ENCODE results near the gene KPNA2.
"Not testable (repeated sequence)": the region's sequence is repeated elsewhere in the genome, so short reads cannot be mapped to it uniquely, and the experiment has no call there.

KPNA2 gene

DNA sequence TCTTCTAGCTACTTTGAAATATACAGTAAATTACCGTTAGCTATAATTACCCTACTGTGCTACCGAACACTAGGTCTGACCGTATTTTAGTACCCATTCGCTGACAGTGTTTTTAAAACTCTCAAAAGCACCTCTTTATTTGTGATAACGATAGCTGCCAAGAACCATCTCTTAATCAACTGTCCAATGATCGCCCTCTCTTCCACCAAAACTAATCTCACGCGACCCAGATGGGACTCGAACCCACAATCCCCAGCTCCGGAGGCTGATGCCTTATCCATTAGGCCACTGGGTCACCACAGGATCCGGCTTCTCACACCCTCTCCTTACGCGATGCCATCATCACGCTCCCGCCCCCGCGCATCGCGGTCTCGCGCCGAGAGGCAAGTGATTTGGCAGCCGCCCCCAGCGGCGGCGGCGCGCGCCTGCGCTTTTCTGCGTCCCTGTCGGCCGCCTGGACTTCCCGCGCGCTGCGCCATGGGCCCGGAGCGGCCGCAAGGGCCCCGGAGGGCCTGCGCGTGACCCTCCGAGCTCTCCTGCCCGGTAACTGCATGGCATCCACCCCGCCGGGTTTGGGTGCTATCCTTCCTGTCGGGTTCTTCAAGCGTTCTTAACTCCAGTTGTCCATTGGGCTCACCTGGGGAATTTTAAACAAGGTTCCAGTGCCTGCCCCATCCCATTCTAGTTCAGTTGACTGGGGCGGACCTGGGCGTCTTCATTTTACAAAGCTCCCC lies 15.7 kb upstream of the KPNA2 start:
- DNase-seq (ENCODE audit: low read depth in 1 of 2, low spot score in 1 of 2), result peak; percentile 96 to 99

DNA sequence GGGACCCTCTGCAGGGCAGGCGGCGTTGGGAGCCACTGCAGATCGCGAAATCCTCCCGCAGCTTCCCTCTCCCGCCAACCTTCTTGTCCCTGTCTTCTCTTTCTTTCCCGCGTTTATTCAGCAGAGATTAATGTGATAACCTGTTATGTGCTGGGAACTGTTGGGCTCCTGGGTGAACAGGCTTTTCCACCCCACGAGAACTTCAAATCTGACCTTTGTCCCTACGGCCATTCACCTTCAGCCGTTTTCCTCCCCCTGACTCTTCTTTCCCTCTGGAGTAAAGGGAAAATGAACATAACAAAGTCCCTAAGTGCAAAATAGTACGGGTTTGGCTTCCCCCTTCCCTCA lies 15.2 kb upstream of the KPNA2 start:
- DNase-seq (ENCODE audit: low read depth in 1 of 2, low spot score in 1 of 2), result no peak

DNA sequence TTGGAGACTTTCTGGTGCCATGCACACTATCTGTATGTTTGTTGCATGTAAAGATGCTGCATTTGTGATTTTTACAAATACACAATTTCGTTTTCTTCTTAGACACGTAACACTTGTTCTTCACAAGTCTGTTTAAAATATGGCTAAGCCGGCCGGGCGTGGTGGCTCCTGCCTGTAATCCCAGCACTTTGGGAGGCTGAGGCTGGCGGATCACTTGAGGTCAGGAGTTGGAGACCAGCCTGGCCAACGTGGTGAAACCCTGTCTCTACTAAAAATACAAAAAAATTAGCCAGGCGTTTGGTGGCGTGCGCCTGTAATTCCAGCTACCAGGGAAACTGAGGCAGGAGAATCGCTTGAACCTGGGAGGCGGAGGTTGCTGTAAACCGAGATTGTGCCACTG lies 14.7 kb upstream of the KPNA2 start:
- DNase-seq (ENCODE audit: low read depth in 1 of 2, low spot score in 1 of 2), result not testable (repeated sequence)

DNA sequence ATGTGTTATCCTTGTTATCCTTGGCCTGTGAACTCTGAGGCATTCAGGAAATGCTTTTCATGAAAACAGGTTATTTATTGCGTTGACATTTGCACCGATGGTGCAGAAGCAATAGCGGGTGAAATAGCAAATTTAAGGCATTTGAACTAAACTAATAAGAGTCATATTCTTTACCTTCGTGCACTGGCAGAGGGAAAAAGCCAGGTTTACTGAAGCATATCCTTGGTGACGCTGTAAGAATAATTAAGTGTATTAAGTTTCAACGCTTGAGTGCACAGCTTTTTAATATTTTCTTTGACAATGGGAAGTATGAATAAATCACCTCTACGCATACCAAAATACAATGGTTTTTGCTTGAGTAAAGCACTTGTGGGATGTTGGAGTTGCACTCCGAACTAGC lies 13.6 kb upstream of the KPNA2 start:
- no peak for DNase-seq (ENCODE audit: low read depth in 1 of 2, low spot score in 1 of 2)

DNA sequence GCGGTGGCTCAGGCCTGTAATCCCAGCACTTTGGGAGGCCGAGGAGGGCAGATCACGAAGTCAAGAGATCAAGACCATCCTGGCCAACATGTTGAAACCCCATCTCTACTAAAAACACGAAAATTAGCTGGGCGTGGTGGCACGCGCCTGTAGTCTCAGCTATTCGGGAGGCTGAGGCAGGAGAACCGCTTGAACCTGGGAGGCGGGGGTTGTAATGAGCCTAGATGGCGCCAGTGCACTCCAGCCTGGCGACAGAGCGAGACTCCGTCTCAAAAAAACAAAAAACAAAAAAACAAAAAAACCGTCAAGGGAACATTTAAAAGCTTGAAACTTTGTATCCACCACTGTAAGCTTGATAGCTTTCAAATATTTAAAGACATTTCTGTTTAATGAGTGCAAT lies 13.0 kb upstream of the KPNA2 start:
- not testable (repeated sequence) for DNase-seq (ENCODE audit: low read depth in 1 of 2, low spot score in 1 of 2)

DNA sequence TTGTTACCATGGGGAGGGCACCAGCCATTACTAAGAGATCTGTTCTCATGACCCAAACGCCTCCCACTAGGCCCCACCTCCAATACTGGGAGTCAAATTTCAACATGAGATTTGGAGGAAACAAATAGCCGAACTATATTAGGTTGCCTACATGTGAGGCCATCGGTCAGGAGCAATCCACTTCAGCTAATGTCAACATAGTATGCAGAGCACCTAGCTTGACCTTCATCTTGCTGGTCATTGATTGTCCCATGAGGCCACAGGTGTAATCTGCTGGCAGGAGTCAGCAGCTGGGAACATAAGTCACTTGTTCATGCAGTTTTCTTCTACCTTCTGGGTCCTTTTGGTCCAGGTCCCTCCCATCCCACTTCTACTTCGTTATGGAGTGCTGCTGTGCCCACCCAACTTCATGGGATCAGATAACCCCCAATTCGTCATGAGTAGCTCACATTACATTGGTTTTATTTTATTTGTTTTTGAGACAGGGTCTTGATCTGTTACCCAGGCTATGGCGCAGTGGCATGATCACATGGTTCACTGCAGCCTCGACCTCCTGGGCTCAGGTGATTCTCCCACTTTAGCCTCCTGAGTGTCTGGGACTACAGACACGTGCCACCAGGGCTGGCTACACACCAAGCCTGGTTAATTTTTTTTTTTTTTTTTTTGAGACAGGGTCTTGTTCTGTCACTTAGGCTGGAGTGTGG lies 5.9 kb upstream of the KPNA2 start:
- no peak for DNase-seq (ENCODE audit: low read depth in 1 of 2, low spot score in 1 of 2)

DNA sequence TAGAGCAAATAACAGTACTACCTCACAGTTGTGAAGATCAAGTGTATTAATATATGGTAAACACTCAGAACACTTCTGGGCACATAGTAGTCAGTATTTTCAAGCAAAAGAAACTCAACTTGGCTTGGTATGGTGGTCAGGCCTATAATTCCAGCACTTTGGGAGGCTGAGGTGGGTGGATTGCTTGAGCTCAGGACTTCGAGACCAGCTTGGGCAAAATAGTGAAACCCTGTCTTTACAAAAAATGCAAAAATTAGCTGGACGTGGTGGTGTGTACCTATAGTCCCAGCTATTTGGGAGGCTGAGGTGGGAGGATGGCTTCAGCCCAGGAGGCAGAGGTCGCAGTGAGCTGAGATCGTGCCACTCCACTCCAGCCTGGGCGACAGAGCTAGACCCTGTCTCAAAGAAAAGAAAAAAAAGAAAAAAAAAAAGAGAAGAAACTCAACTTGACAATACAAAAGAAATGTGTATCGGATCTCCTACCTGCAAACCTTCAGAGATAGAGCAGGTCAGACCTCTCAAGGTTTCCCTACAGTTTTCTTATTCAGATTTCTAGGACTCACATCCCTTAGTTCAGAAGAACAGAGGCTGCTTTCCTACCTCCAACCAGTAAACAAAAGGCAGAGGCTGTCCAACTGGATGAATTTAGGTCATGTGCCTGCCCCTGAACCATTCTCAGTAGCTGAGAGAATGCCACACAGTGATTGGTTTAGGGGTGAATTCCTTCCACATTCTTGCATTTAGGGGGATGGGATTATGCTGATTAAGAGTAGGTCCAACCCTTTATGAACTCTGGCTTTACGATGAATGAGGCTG lies 1.7 kb upstream of the KPNA2 start:
- DNase-seq (ENCODE audit: low read depth in 1 of 2, low spot score in 1 of 2), result no peak

DNA sequence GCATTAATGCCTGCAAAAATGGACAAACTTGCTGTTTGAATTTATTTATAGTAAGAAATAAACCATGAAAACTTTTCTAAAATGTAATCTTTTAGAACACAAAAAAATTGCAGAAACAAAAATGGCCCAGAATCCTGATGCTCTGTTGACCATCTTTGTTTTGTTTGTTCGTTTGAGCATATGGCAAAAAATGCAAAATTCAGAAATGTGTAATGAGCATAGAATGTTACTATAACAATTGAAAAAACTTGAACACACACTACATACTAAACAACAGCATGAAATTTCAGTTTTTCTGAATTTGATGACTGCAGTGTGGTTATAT lies 1.1 kb upstream of the KPNA2 start:
- DNase-seq (ENCODE audit: low read depth in 1 of 2, low spot score in 1 of 2), result no peak

DNA sequence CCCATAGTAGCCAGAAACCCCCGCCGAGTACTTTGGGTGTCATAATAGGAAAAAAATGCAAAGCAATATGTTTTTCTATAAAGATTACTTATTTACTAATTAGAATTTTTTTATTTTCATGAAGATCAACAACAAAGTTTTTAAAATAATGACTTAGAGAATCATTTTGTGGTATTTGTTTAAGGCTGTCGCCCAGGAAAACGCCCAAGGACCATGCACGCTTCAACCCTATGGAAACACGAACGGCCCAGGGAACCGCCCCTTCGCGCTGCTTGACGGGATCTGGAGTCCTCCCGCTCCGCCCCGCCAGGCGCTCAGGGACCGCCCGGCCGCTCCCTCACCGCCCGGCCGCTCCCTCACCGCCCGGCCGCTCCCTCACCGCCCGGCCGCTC lies 408 bp upstream of the KPNA2 start:
- DNase-seq (ENCODE audit: low read depth in 1 of 2, low spot score in 1 of 2), result peak; percentile 79 to 80

DNA sequence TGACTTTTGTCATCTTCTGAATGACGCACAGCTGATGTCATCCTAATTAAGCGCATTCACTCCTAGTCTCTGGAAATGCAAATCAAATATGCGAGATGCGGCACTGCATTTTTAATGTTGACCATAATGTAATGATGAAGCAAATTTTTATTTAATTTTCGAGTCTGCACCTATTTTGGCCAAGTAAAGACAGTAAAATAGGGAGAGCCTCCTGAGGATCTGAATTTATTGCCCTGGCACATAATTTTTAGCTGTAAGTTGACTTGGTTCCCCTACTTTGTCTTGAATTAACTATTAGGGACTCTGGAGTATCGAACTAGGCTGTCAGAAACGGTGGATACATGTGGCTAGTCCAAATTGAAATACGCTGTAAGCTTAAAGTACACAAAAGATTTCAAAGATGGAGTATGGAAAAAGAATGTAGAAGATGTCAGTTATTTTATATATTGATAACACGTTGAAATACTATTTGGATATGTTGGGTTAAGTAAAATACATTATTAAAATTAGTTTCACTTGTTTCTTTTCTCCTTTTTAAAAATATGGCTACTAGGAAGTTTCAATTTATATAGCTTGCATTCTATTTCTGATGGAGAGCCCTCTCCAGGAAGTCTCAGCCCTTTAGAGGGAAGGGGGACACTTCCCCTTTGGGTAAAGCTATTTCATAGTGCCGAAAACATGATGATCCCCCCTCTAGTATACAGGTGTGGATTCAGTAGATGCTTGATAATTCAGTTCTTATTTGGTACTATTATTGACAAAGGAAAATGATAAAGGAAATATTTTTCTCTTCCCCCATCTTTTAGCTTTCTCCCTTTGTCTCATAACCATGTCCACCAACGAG lies 991 bp downstream of the KPNA2 start:
- DNase-seq (ENCODE audit: low read depth in 1 of 2, low spot score in 1 of 2), result no peak

DNA sequence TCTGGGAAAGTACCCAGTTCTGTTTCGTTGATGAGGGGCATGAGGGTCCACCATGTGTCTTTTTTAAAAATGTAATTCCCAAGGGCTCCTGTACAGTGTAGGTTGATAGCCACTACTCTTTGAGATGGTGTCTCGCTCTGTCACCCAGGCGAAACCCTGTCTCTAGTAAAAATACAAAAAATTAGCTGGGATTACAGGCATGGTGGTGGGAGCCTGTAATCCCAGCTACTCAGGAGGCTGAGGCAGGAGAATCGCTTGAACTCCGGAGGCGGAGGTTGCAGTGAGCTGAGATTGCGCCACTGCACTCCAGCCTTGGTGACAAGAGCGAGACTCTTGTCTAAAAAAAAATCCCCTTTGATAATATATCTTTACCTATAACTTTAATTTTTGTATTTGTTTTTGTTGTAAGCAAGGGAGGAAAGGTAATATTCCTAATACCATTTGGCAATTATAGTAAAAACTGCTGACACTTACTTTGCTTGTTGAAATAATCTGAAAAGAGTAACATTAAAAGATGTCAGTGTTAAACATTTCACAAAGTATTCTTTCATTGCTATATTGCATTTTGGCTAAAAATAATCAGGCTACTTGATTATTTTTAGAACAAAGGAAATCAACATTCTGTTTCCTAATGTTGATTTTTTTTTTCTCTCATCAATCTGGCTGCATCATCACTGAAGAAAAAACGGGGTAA lies 11.8 kb downstream of the KPNA2 start:
- no peak for DNase-seq (ENCODE audit: low read depth in 1 of 2, low spot score in 1 of 2)

DNA sequence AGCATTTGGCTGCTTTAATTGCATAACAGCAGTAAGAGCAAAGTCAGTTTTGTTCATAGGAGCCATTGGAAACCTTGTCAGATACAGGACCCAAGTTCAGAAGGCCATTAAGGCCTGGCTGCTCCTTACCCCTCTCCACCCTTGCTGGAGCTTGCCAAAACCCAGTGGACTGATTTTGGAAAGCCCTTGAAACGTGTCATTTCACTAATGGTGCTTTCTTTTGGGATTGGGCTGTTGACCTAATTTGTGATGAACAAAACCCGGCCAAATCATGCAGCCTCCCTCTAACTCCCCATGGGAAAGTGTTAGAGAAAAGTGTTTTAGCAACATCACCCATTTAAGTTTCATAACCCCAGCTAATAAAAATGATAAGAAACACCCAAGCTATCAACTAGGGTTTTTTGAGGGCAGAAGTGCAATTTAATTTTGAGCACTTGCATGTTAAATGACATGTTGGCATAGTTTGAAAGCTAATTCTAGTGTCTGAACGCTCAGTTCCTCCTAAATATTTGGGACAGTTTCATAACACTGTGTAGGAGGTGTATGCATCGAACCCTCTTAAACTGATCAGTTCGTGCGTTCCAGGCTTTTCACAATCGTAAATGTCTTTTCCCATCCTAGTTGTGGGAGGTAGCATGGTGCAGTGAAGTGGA lies 12.5 kb downstream of the KPNA2 start:
- not testable (repeated sequence) for DNase-seq (ENCODE audit: low read depth in 1 of 2, low spot score in 1 of 2)

DNA sequence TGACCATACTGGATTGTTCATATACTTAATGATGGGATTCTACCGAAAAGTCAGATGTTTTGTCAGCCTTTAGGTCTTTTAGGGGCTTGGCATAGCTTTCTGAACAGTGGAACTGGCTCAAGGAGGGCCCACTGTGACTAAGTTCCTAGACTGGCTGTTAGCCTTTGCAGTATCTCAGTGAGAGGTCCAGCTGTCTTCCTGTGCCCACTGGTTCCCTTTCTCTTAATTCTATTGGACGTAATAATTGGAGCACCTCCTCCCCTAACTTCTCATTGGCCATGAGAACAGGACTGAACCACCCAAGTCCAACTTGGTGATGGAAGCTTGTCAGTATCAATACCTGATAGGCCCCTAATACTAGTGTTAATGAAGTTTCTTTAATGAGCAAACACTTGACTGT lies 13.5 kb downstream of the KPNA2 start:
- no peak for DNase-seq (ENCODE audit: low read depth in 1 of 2, low spot score in 1 of 2)

DNA sequence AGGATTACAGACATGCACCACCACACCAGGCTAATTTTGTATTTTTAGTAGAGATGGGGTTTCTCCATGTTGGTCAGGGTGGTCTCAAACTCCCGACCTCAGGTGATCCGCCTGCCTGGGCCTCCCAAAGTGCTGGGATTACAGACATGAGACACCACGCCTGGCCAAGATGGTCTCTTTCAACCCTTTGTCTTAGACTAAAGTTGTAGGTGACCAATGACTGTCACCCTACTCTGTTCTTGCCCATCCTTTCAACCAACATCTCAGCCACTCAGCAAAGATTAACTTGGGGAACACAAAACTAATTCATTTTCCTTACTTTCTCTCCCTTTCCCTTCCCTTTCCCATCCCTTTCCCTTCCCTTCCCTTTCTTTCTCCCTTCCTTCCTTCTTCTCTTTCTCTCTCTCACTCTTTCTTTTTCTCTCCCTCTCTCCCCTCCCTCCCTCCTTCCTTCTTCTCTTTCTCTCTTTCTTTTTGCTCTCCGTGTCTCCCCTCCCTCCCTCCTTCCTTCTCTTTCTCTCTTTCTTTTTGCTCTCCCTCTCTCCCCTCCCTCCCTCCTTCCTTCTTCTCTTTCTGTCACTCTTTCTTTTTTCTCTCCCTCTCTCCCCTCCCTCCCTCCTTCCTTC lies 14.4 kb downstream of the KPNA2 start:
- not testable (repeated sequence) for DNase-seq (ENCODE audit: low read depth in 1 of 2, low spot score in 1 of 2)

DNA sequence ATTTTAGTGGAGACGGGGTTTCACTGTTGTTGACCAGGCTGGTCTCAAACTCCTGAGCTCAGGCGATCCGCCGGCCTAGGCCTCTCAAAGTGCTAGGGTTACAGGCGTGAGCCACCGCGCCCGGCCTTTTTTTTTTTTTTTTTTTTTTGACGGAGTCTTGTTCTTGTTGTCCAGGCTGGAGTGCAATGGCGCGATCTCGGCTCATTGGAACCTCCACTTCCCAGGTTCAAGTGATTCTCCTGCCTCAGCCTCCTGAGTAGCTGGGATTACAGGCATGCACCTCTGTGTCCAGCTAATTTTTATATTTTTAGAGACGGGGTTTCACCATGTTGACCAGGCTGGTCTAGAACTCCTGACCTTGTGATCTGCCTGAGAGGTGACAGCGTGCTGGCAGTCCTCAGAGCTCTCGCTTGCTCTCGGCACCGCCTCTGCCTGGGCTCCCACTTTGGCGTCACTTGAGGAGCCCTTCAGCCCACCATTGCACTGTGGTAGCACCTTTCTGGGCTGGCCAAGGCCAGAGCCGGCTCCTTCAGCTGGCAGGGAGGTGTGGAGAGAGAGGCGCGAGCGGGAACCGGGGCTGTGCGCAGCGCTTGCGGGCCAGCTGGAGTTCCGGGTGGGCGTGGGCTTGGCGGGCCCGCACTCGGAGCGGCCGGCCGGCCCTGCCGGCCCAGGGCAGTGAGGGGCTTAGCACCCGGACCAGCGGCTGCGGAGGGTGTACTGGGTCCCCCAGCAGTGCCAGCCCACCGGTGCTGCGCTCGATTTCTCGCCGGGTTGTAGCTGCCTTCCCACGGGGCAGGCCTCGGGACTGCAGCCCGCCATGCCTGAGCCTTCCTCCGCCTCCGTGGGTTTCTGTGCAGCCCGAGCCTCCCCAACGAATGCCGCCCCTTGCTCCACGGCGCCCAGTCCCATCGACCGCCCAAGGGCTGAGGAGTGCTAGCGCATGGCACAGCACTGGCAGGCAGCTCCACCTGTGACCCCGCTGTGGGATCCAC lies 16.1 kb downstream of the KPNA2 start:
- not testable (repeated sequence) for DNase-seq (ENCODE audit: low read depth in 1 of 2, low spot score in 1 of 2)

DNA sequence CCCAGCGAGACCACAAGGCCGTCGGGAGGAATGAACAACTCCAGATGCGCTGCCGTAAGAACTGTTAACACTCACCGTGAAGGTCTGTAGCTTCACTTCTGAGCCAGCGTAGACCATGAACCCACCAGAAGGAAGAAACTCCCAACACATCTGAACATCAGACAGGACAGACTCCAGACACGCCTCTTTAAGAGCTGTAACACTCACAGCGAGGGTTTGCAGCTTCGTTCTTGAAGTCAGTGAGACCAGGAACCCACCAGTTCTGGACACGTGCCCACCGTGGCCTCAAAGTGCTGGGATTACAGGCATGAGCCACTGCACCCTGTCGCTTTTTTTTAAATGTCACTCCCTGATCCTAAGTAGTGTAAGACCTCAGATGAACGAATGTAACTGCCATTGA lies 17.3 kb downstream of the KPNA2 start:
- DNase-seq (ENCODE audit: low read depth in 1 of 2, low spot score in 1 of 2), result no peak

DNA sequence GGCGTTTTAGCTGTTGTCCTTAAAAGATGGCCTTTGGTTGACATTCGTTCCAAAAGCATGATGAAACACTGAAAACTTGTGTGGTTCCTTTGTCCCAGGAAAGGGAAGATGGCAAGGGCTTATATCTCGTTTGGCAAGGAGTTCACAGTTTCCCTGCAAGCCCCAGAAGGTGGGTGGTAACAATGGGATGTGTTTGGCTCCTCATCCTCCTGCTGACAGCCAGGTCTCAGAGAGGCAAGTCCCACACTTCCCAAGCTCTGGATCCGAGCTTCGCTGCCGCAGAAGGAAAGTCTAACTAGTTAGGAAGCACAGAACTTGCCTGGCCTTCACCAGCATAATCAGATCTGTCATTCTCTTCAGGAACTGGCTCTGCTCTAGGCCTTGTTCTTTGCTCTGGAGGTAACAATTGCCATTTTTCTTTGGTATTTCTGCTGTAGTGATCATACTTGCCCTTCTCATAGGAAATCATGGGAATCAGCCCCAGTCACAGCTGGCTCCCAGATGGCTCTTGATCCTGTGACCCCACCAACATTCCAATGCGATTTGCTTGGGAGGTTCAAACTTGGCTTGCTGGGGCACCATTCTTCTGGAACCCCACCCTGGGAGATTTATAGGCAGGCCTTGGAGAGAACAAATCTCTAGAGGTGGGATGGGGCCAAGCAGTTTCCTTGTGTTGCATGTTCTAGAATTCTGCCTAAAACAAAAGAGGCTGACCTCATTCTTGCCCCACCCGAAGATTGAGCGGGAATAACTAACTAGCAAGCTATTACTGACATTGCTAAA lies 17.9 kb downstream of the KPNA2 start:
- DNase-seq (ENCODE audit: low read depth in 1 of 2, low spot score in 1 of 2), result no peak

Data from stimulated activated CD4-positive, alpha-beta T cell treated with anti-CD3 and anti-CD28 coated beads, Interleukin-15, amount 100 ng/mL, for 1 hour (primary cell).